CD1c-positive myeloid dendritic cell (primary cell): ENCODE measurements around the gene RAB11FIP3.

Experiments used
- DNase-seq: peaks from one replicate; pipeline ENCODE4 v3.0.0-alpha.2; 2016; ENCODE audit errors: extremely low spot score

Gene RAB11FIP3

GRCh38 chr16:554640-555365 lies 129.4 kb downstream of the RAB11FIP3 start:
- DNase-seq, result no peak

DNA sequence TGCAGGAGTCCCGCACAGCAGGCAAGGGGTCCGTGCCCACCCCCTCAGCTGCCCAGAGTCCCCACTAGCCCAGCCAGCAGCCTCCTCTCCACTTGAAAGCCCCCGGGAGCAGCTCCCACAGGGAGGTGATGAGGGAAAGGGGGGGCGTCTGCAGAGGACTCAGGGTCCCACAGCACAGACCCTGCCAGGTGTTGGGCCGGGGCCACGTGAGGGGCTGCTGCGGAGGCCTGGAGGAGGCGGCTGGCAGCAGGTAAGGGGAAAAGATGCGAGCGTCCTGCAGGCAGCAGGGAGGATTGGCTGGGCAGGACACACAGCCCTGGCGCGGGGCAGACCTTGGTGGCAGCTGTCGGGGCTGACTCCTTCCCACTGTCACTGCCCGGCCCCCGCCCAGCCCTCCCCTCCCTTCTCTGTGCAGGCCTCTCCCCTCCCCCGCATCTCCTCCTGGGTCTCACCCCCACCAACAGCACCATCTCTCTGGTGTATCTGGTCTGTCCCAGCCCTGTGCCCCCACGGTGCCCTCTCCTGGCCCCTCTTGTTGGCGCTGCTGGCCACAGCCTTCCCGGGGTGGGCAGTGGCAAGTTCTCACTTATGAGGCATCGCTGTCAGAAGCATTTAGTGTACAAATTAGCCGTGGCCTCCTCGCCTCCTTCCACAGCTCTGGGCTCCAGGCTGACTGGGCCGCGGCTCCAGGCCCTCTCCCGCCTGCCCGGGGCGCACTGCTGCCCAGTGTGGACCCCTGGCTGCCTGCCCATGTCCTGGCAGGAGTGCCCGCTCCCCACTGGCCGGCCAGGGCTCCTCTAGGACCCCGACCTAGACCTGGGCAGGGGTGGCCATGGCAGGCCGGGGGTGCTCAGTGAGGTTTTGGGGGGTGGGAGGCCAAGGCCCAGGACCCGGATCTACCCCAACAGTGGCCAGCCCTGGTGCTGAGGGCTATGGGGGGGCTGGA lies 130.4 kb downstream of the RAB11FIP3 start:
- DNase-seq, result no peak

DNA sequence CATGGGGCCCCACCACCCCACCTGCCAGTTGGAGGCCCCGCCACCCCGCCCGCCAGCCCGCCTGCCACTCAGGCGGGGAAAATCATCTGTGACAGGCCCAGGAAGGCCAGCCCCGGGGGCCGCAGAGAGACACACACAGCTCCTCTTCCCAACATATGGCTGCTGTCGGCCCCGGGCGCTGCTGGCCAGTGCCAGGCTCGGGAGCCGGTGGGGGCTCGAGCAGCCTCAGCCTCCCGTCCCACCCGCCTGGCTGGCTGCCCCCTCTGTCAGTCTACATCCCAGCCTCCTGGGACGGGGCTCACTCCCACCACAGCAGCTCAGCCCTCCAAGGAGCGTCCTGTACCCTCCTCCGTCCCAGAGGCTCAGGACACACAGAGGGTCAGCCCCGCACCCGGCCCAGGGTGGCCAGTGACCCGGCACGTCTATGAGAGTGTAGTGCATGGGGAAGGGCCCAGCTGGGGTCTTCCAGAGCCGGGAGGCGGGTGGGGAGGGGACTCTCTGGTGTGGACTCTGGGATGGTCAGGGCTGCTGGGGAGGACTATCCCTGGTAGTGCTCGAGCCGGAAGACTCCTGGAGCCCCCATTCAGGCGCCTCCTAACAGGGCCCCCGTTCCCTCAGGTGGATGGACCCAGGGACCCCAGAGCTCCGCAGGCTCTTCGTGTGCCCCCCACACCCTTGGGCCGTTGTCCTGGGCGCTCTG lies 131.2 kb downstream of the RAB11FIP3 start:
- no peak for DNase-seq

GRCh38 chr16:557463-558297 lies 132.2 kb downstream of the RAB11FIP3 start:
- DNase-seq, result no peak

DNA sequence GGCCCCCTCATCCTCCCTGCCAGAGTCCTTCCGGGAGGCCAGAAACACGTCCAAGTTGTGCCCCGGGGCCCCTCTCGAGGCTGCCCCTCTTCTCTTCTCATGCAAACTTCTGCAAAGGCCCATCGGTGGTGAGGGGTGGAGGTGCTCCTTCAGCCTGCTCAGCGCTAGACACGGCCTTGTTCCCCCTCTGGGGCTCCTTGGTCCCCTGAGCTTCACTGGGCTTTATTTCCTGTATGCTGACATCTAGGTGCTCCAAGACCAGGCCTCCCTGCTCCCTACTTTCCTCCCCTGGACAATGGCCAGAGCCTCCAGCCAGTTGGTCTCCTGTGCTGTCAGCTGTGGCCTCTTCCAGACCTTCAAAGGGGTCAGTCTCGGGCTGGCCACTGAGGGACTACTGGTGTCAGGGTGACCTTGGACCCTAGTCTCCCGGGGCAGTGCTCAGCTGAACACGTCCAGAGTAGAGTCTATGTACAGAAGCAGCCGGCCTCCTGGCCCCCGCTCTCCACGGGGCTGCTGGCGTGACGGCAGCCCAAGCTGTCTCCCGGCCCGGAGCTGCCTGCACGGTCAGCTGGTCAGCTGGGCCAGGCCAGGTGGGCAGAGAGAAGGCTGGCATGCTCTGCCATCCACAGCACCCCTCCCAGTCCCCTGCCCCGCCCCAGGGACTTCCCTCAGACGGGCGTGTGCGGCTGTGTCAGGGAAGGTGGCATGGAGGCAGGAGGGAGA lies 133.0 kb downstream of the RAB11FIP3 start:
- DNase-seq, result no peak

DNA sequence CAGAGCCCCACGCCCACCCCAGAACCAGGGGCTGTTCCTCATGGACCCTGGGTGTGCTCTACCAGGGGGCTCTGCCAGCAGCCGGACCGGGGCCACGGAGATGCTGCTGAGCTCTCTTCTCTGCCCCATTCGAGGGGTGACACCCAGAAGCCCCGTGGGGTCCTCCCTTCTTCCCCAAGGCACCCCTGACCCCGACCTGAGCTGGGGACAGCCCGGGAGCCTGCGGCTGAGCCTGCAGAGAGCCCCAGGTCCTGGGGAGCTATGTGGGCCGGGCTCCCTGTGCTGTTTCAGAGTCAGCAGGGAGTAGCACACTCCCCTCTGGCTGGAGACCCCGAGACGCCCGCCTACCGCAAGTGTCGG lies 133.6 kb downstream of the RAB11FIP3 start:
- DNase-seq, result no peak

- no peak for DNase-seq
Measured at GRCh38 chr16:559411-560203, 134.2 kb downstream of the RAB11FIP3 start.

DNA sequence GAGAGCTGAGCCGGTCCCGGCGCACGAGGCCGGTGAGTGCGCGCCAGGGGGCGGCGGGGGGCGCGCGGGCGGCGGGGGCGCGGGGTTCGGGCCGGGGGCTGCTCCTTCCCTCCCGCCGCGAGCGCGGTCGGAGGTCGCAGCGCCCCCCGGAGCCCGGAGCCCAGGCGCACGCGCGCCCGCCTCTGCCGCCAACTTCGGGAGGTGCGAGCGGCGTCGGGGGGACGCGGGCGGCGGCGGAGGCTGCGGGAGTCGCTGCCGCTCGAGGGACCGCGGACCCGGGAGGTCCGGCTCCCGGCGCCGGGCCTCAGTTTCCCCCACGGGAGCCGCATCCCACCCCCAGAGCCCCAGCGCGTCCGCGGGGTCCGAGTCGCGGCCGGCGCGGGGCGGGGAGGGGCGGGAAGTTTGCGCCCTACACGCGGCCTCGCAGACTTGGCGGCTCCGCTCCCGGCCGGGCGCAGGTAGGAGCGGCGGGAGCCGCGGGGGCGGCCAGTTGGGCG lies 134.8 kb downstream of the RAB11FIP3 start, which contains the start of gene PRR35:
PRR35 (plus strand) TSS at position 191 of the 497 bp plus-strand sequence. CDS start 2,901 bp downstream, outside the sequence.
- DNase-seq, result no peak

DNA sequence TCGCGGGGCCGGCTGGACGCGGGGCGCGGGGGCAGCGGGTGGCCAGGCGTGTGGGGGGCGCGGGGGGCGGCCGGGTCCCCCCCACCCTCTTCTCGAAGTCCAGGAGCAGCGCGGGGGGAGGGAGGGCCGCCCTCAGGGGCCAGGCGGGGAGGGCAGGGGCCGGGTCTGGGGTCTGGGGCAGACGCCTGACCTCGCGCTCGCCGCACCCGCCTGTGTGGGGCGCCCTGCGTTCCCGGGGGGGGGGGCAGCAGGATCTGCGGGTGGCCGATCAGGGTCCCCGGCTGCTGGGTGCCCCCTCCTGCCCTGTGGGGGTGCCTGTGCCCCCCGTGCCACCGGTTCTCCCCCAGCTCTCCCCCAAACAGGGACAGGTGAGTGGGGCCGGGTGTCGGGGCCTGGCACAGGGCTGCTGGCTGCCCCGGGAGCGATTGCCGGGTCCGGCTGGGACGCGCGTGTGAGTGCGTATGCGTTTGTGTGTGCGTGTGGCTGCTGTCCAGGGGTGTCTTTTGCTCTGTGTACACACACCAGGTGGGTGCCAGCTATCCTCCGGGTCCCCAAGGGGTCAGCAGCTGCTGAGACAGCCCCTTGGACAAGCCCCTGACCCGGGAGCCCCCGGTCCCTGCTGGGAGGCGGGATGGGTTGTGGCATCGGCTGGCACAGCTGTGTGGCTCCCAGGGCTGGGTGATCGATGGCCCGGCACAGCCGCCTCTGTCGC lies 135.4 kb downstream of the RAB11FIP3 start:
- no peak for DNase-seq

- no peak for DNase-seq
Measured at GRCh38 chr16:561413-561794, 136.0 kb downstream of the RAB11FIP3 start.

DNA sequence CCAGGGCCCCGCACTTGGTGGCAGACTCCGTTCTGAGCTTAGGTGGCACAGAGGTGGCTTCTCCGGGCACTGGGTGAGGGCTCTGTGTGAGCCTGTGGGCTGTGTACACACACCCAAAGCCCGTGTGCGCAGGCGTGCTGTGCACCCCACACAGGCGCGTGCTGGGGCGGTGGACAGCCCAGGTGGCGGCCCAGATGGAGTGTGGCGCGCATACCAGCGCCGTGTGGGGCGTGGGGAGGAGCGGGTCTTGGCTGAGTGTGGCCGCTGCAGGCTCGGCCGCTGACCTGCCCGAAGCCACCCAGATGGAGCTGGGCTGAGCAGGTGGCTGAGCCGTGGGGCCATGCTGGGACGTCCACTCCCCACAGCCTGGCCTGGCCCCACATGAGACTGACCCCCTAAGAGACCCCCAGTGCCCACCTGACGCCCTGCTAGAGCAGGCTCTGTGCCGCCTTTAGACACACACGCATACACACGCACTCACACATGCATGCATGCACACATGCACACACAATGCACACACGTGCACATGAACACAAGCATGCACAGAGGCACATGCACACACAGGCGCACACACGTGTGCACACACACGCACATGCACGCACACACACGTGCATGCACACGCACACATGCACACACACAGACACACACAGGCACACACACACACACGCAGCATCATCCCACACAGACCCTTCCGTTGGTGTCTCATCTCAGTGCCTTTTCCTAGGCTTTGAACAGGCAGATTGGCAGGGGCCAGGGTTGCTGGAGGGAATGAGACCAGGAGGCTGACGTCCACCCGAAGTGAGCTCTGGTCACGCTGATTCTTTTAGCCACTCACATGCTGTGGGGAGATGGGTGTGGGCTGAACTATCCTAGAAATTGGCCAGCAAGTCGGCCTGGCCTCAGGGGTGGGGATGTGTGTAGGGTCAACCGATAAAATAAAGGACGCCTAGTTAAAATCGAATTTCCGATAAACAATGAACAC lies 136.8 kb downstream of the RAB11FIP3 start:
- no peak for DNase-seq

DNA sequence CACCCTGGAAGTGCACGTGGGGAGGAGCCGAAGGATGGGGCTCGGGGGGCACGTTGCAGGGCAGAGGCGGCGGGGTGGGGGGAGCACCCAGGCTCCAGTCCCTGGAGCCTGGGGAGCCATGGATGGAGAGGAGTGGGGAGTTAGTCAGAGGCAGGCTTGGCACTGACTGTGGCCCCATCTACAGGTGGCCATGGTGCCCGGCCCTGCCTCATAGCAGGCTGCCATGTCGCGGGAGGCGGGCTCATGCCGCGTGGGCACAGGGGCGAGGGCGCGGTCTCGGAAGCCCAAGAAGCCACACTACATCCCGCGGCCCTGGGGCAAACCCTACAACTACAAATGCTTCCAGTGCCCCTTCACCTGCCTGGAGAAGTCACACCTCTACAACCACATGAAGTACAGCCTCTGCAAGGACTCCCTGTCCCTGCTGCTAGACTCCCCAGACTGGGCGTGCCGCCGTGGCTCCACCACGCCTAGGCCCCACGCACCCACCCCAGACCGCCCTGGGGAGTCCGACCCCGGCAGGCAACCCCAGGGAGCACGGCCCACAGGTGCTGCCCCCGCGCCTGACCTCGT lies 137.7 kb downstream of the RAB11FIP3 start:
- DNase-seq, result no peak

GRCh38 chr16:564690-565418 lies 139.4 kb downstream of the RAB11FIP3 start:
- DNase-seq, result no peak

- no peak for DNase-seq
Measured at GRCh38 chr16:565419-566330, 140.2 kb downstream of the RAB11FIP3 start.

DNA sequence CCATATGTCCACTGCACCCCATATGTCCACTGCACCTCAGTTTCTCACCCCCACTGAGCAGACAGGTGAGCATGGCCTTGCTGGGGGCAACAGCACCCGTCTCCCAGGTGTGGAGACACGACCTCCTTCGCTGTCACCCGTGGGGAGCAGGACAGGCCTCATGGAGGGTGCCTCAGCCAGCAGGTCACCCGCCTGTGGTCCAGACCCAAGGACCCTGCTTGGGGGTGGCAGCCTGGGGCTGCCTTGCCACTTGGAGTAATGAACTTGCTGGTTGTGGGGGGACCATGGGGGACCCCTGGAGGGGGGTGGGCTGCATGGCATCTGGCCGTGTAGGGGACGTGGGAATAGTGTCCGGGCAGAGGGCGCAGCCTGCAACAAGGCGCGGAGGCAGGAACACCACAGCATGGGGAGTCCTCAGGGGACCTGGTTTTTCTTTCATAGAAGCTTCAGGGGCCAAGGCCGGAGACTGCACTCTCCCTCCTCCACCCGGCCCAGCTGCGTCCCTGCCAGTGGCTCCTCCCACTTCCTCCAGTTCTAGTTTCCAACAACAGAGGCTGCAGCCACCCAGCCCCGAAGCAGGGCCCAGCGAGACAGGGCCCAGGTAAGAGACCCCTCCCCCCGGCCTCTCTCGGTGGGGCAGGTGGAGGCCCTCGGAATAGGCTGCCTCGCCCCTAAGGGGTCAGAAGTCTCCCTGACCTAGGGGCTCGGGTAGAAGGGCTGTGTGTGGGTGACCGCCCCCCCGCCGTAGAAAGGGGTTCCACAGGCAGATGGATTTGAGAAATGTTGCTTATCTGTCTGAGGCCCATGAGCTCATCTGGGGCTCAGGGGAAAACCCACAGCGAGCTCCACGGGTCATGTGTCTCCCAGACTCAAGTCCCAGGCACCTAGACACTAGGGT lies 141.3 kb downstream of the RAB11FIP3 start, which contains the start of gene NHLRC4:
NHLRC4 (plus strand) TSS at position 531 of the 898 bp plus-strand sequence. CDS start 1,043 bp downstream, outside the sequence.
- DNase-seq, result peak; percentile 45
